WTC11 (cell line): ENCODE measurements around the gene ZCCHC8. TPM values are rescaled to one million over a fixed set of nuclear protein-coding genes. Genes with fewer than 3 reads are reported as not detected.

Source experiments
- ATAC-seq: fragments of 200-7000 bp; cut with Tn5 transposase; 2 replicates; pipeline ENCODE4 v1.10.0; 2021; ENCODE audit warnings: mild to moderate bottlenecking, moderate library complexity
- CTCF ChIA-PET: fragments of 300-600 bp; sonication (Branson Sonifier 250); formaldehyde crosslinking; loops from one replicate; lab custom pipeline; 2021; ENCODE audit warnings: antibody characterized with exemption; lab: Charles Lee
- POLR2A ChIA-PET: fragments of 350-600 bp; sonication (Branson Sonifier 250); formaldehyde crosslinking; loops from one replicate; lab custom pipeline; 2021; ENCODE audit warnings: antibody characterized with exemption; lab: Charles Lee
- DNase-seq: peaks from one replicate; pipeline ENCODE4 v3.0.0; 2021; ENCODE audit warnings: low spot score
- H3K27ac Mint-ChIP-seq: 2 replicates; pipeline ENCODE4 v1.8.0; 2021; ENCODE audit warnings: mixed read lengths
- H3K27me3 Mint-ChIP-seq: 2 replicates; pipeline ENCODE4 v1.8.0; 2021; ENCODE audit warnings: low read depth, mild to moderate bottlenecking, moderate library complexity, mixed read lengths
- H3K36me3 Mint-ChIP-seq: 2 replicates; pipeline ENCODE4 v1.8.0; 2021; ENCODE audit warnings: mixed read lengths
- H3K4me1 Mint-ChIP-seq: 2 replicates; pipeline ENCODE4 v1.8.0; 2022; ENCODE audit warnings: mixed read lengths
- H3K4me3 Mint-ChIP-seq: 2 replicates; pipeline ENCODE4 v1.8.0; 2021; ENCODE audit warnings: mild to moderate bottlenecking, moderate library complexity, mixed read lengths
- H3K9me3 Mint-ChIP-seq: 2 replicates; pipeline ENCODE4 v1.8.0; 2021; ENCODE audit warnings: mixed read lengths
- AR ChIP-seq: fragments of 250-450 bp; sonication (Bioruptor Pico); IDR thresholded peaks from 2 replicates; pipeline ENCODE4 v1.9.0; 2021; ENCODE audit warnings: mild to moderate bottlenecking
- CBFB ChIP-seq: sonication (generic); formaldehyde crosslinking; IDR thresholded peaks from 2 replicates; pipeline ENCODE4 v1.8.1; 2022; ENCODE audit warnings: mild to moderate bottlenecking, low read depth, missing genetic modification reagents
- CDX4 ChIP-seq: fragments of 250-450 bp; sonication (Bioruptor Pico); IDR thresholded peaks from 2 replicates; pipeline ENCODE4 v1.9.0; 2021; ENCODE audit warnings: moderate library complexity, mild to moderate bottlenecking, inconsistent platforms, borderline replicate concordance
- CREM ChIP-seq: sonication (generic); formaldehyde crosslinking; IDR thresholded peaks from 2 replicates; pipeline ENCODE4 v1.8.1; 2022; ENCODE audit warnings: mild to moderate bottlenecking, missing genetic modification reagents, moderate library complexity
- EMX1 ChIP-seq: fragments of 250-450 bp; sonication (Bioruptor Pico); IDR thresholded peaks from 2 replicates; pipeline ENCODE4 v1.8.0; 2021; ENCODE audit warnings: mild to moderate bottlenecking
- ESRRA ChIP-seq: sonication (generic); formaldehyde crosslinking; IDR thresholded peaks from 2 replicates; pipeline ENCODE4 v1.8.1; 2022; ENCODE audit warnings: mild to moderate bottlenecking, missing genetic modification reagents, borderline replicate concordance
- GTF2I ChIP-seq: fragments of 250-450 bp; sonication (Bioruptor Pico); conservative IDR thresholded peaks from 2 replicates; pipeline ENCODE4 v1.4.0; 2021; ENCODE audit warnings: mild to moderate bottlenecking
- JAZF1 ChIP-seq: fragments of 250-450 bp; sonication (Bioruptor Pico); IDR thresholded peaks from 2 replicates; pipeline ENCODE4 v1.9.0; 2021; ENCODE audit warnings: moderate library complexity, mild to moderate bottlenecking, inconsistent platforms
- MAX ChIP-seq: sonication (generic); formaldehyde crosslinking; IDR thresholded peaks from 2 replicates; pipeline ENCODE4 v1.8.0; 2022; ENCODE audit warnings: mild to moderate bottlenecking, missing genetic modification reagents
- MLX ChIP-seq: sonication (generic); formaldehyde crosslinking; IDR thresholded peaks from 2 replicates; pipeline ENCODE4 v1.8.1; 2023; ENCODE audit warnings: mild to moderate bottlenecking, missing genetic modification reagents, moderate library complexity
- MYBL2 ChIP-seq: sonication (generic); formaldehyde crosslinking; IDR thresholded peaks from 2 replicates; pipeline ENCODE4 v1.8.1; 2023; ENCODE audit warnings: mild to moderate bottlenecking, moderate library complexity, missing genetic modification reagents
- NFE2L1 ChIP-seq: sonication (generic); formaldehyde crosslinking; IDR thresholded peaks from 2 replicates; pipeline ENCODE4 v1.8.1; 2023; ENCODE audit warnings: missing genetic modification reagents
- NR3C1 ChIP-seq: sonication (generic); formaldehyde crosslinking; conservative IDR thresholded peaks from 2 replicates; pipeline ENCODE4 v1.8.1; 2023; ENCODE audit warnings: low read depth, mild to moderate bottlenecking, missing genetic modification reagents
- PREB ChIP-seq: sonication (generic); formaldehyde crosslinking; IDR thresholded peaks from 2 replicates; pipeline ENCODE4 v1.8.1; 2022; ENCODE audit warnings: mild to moderate bottlenecking, missing genetic modification reagents, moderate library complexity, borderline replicate concordance
- PRRX2 ChIP-seq: fragments of 250-450 bp; sonication (Bioruptor Pico); IDR thresholded peaks from 2 replicates; pipeline ENCODE4 v1.8.0; 2021; ENCODE audit warnings: mild to moderate bottlenecking
- RORB ChIP-seq: fragments of 250-450 bp; sonication (Bioruptor Pico); IDR thresholded peaks from 2 replicates; pipeline ENCODE4 v1.9.0; 2021; ENCODE audit warnings: mild to moderate bottlenecking
- SMAD4 ChIP-seq: sonication (generic); formaldehyde crosslinking; IDR thresholded peaks from 2 replicates; pipeline ENCODE4 v1.8.0; 2022; ENCODE audit warnings: mild to moderate bottlenecking, missing genetic modification reagents
- SP1 ChIP-seq: sonication (generic); formaldehyde crosslinking; conservative IDR thresholded peaks from 2 replicates; pipeline ENCODE4 v1.8.1; 2022; ENCODE audit warnings: missing genetic modification reagents
- STAT6 ChIP-seq: sonication (generic); formaldehyde crosslinking; conservative IDR thresholded peaks from 2 replicates; pipeline ENCODE4 v1.8.1; 2023; ENCODE audit warnings: mild to moderate bottlenecking, low read depth, missing genetic modification reagents, moderate library complexity
- TCF7 ChIP-seq: sonication (generic); formaldehyde crosslinking; IDR thresholded peaks from 2 replicates; pipeline ENCODE4 v1.8.0; 2022; ENCODE audit warnings: mild to moderate bottlenecking, low read depth, missing genetic modification reagents, moderate library complexity
- TEAD1 ChIP-seq: sonication (generic); formaldehyde crosslinking; IDR thresholded peaks from 2 replicates; pipeline ENCODE4 v1.8.0; 2022; ENCODE audit warnings: mild to moderate bottlenecking, missing genetic modification reagents
- ZMAT4 ChIP-seq: fragments of 250-450 bp; sonication (Bioruptor Pico); IDR thresholded peaks from 2 replicates; pipeline ENCODE4 v1.9.0; 2021; ENCODE audit warnings: mild to moderate bottlenecking
- ZNF138 ChIP-seq: sonication (generic); formaldehyde crosslinking; conservative IDR thresholded peaks from 2 replicates; pipeline ENCODE4 v1.8.1; 2022; ENCODE audit warnings: mild to moderate bottlenecking, moderate library complexity, missing genetic modification reagents
- ZNF423 ChIP-seq: fragments of 250-450 bp; sonication (Bioruptor Pico); IDR thresholded peaks from 2 replicates; pipeline ENCODE4 v2.1.2; 2022; ENCODE audit warnings: mild to moderate bottlenecking, moderate library complexity
- ZNF512 ChIP-seq: sonication (generic); formaldehyde crosslinking; IDR thresholded peaks from 2 replicates; pipeline ENCODE4 v1.8.1; 2022; ENCODE audit warnings: missing genetic modification reagents, borderline replicate concordance
- total RNA-seq: library from RNA; stranded (reverse); gene quantifications from 3 replicates; pipeline ENCODE4 v1.2.3, GENCODE V29; 2021

ZCCHC8 gene
- total RNA-seq, 1 experiment from 2014 or later = 28.4 TPM

GRCh38 chr12:122544537-122544936, 43.8 kb upstream of the ZCCHC8 start:
- POLR2A ChIA-PET = no interaction called here
- TF ChIP-seq TCF7 (CRISPR knock-in tag) (no peak), CBFB (no peak), ZNF512 (CRISPR knock-in tag) (no peak), MLX (CRISPR knock-in tag) (no peak), ZNF138 (CRISPR knock-in tag) (no peak), STAT6 (CRISPR knock-in tag) (no peak), CDX4 (CRISPR knock-in tag) (no peak), TEAD1 (CRISPR knock-in tag) (no peak), AR (no peak), NFE2L1 (CRISPR knock-in tag) (no peak), EMX1 (CRISPR knock-in tag) (no peak)
- TF ChIP-seq, all 79 proteins: peak for 0
- peaks cover 46% of the 10 kb centered on the region for H3K36me3 Mint-ChIP-seq
- no peaks in the 10 kb centered on the region for H3K4me1 Mint-ChIP-seq
- no peaks in the 10 kb centered on the region for H3K9me3 Mint-ChIP-seq
- H3K27me3 Mint-ChIP-seq = no peaks in the 10 kb centered on the region
- DNase-seq = no peak
- H3K27ac Mint-ChIP-seq = no peak overlapping the region
- no peak for ATAC-seq
- CTCF ChIA-PET = no interaction called here
- H3K4me3 Mint-ChIP-seq = no peak overlapping the region

- Mint-ChIP-seq H3K4me1 (no peaks in the 10 kb centered on the region), H3K9me3 (no peaks in the 10 kb centered on the region), H3K36me3 (peaks cover 31% of the 10 kb centered on the region), H3K4me3 (no peak overlapping the region), H3K27me3 (no peaks in the 10 kb centered on the region), H3K27ac (no peak overlapping the region)
- ChIA-PET POLR2A (no interaction called here), CTCF (interaction anchor here (1.0 kb wide), 1 partner anchor 214 kb away, joined by 3 read pairs; the partner anchor contains the start of gene DENR)
- no peak for ATAC-seq
- DNase-seq = no peak
- TF ChIP-seq ZNF423 (CRISPR knock-in tag) (no peak), CREM (CRISPR knock-in tag) (no peak), MAX (no peak), ZMAT4 (CRISPR knock-in tag) (no peak), RORB (CRISPR knock-in tag) (no peak), ESRRA (CRISPR knock-in tag) (no peak), JAZF1 (CRISPR knock-in tag) (no peak), MYBL2 (CRISPR knock-in tag) (no peak), GTF2I (no peak), NR3C1 (no peak), PREB (CRISPR knock-in tag) (no peak), SMAD4 (CRISPR knock-in tag) (no peak), PRRX2 (CRISPR knock-in tag) (no peak), SP1 (CRISPR knock-in tag) (no peak)
Observed at GRCh38 chr12:122538496-122538895, 37.8 kb upstream of the ZCCHC8 start.
